ENCODE measurements around the gene BNC2.

Gene BNC2

DNA sequence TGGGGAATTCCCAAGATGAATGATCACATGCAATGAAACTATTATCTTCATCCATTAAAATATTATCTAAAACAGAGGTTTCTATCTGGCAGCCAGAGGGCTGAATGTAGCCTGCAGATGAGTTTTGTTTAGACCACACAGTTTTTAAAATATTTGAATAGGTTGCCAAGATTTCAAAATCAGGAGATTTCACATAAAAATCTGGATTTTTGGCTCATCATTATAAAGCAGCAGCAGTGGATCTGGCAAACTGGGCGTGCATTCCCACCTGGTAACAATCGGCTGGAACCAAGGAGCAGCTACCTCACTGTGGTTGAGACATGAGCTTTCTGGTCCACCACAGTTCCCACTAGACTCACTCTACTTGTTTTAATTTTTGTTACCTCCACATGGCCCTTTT is 155.1 kb downstream of the BNC2 start:
- no peak for DNase-seq (ENCODE audit: low read depth)

DNA sequence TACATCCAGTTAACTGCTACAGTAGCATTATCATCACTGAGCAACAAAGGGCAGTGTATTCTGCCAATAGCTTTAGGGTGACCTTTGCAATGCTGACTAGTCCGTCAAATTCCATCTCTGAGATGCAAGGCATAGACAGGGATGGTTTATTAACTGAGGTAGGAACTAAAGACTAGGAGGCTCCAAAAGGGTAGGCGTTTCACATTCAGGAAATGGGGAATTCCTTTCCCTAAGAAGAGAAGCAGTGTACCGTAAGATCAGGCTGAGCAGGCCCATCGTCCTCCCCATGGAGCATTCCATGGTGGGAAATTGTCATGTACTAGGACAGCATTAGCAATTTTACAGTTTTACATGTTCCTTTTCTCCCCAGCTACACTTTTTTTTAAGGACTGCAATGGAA is 157.7 kb downstream of the BNC2 start:
- no peak for DNase-seq (ENCODE audit: low read depth)

DNA sequence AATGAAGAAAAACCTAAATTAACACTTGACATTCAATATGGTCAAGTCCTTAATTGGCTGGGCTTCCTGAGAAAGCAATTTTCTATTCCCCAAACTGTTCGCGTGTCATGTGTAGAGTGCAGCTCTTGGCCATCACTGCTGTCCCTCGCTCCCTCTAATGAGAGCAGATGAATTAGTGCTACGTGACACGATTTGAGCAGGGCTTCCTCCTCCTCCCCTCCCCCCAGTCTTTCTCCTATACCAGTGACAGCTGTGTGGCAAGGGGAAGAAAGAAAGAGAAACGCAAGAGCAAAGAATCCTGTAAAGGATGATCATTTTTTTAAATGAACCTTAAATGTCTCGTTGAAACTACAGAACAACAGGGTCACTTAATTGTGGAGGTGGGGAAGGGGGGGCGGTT is 159.6 kb downstream of the BNC2 start:
- DNase-seq (ENCODE audit: low read depth): no peak

DNA sequence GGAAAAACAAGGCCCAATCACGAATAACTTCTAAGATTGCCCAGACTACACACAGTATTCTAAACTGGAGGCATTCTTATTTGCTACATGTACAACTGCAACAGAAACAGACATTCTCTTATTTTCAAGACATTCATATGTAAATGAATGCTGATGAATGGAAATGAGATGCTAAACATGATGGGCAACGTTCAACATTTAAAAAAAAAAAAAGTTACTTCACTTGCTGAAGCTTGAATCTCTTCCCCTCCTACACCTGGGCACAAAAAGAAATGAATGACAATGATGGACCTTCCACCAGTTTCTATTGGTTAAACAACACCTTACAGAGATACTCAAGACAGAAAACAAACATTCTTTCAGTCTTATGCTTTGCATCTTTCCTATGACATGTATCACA is 160.5 kb downstream of the BNC2 start:
- no peak for DNase-seq (ENCODE audit: low read depth)

DNA sequence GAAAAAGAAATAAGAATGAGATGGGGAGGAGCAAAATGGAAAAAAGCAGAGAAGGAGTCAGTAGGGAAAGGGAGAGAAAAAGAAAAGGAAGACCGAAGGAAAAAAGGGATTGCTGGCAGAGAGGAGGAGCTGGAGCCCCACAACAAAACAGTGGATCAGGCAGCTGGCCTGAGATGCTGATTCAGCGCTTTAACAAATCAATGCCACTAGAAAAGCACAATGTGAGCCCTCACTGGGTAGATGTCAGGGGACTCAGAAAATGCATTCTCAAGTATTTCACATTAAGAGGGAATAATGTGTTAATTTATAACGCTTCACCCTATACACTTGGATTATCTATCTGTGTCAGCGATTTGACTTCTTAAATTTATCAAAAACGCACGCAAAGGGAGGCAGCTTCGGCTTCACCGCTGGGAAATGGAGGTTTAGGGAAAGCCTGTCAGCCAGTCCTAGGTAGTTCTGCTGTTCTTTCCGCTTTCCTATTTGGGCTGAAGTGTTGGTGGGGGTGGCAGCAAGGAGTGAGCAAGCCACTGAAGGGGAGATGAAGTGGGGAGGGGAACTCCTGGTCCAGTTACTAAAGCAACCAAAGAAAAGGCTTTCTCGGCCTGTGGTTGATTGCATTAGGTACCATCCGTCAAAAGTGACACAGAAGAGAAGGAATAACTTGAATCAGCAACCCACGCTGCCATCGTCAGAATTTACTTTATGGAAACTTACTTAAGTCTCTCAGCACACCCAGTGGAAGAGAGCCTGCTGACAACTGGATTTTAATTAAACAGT is 161.6 kb downstream of the BNC2 start:
- DNase-seq (ENCODE audit: low read depth): no peak

DNA sequence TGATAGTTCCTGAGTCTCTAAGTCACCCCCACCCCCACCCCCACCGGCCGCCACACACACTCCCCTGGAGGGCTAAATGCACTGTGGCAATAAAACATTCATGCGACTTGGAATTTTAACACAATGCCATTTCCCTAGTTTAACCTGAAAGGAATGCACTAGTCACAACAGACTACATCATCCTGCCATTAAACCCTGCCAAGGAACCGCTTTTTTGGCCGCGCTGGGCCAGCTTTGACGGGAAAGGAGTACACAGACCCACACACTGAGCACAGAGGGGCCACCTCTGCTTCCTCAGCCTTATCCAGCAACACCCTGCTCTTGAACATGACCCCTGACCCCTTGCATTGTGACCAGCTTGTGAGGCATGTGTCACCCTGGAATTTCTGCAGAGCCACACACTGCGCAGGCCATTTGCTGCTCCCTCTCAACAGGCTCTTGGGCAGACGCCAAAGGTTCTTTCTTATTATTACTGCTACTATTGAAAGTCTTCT is 165.3 kb downstream of the BNC2 start:
- peak; percentile 97 for DNase-seq (ENCODE audit: low read depth)

DNA sequence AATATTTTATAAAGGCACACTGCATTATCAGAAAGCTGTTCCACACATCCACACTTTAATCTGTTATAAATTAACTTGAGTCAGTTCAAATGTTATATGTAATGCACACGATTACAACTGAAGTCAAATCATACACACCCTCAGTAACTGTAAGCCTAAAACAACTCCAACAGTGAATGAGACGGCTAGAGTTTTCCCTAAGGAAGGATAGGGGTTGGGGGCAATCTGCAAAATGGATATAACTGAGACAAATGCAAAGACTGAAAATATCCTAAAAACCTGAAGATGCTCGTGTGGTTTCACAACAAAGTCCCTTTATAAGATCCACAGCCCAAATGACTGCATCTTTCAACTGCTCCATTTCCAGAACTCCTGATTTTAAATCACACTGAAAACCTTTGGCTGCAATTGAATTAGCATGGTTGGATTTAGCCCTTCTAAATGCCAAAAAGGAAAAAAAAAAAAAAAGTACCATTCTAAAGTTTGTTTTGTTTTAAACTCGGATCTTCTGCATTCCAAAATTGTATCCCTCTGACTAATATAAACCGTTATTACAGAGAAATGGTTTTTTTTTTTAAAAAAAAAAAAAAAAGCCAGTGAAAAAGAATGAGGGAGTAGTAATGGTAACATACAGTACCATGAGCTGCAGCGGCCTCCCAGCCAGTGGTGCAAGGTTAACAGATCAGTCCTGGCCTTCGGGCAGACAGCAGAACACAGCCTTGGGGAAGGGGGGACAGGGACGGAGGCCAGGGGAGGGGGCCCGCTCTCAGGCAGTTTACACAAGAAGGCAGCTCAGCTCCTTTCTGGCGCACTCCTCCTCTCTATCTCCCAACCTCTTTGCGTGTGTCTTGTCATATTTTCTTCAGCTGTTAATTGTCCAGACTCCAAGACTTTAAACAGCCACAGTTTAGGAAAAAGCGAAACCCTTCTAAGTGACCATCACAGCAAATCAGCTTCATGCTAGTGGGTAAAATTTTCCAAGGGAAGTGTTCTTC is 166.1 kb downstream of the BNC2 start:
- DNase-seq (ENCODE audit: low read depth): peak; percentile 37

DNA sequence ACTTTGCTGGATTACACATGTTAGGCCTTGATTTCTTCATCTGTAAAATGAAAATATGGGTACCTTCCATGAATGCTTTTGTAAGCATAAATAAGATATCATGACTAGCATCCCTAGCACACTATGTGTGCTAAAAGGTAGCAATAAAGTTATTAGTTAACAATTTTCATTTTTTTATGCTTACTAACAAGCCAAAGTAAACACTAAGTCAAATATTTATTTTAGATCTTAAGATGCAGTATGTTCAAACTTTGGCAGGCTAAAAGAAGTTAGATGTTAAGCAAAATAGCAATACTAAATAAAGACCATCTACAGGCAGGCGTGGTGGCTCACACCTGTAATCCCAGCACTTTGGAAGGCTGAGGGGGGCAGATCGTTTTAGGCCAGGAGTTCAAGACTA is 169.1 kb downstream of the BNC2 start:
- DNase-seq (ENCODE audit: low read depth): no peak

DNA sequence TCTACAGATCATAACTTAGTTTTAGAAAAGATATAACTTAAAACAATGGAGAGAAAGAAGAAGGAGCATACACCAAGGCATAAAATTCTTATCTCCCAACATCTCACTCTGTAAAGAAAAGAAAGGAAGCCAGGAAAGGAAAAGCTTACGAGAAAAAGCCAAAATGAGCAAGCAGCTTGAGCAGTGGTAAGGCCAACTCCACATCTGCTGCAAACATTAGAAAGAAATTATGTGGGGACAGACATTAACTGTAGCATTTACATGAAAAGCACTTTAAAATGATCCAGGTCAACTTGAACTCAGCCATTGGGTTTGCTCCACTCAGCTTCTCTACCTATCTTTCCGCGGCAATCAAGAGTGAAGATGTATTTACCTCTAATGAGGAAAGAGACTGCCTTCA is 176.9 kb downstream of the BNC2 start:
- no peak for DNase-seq (ENCODE audit: low read depth)

DNA sequence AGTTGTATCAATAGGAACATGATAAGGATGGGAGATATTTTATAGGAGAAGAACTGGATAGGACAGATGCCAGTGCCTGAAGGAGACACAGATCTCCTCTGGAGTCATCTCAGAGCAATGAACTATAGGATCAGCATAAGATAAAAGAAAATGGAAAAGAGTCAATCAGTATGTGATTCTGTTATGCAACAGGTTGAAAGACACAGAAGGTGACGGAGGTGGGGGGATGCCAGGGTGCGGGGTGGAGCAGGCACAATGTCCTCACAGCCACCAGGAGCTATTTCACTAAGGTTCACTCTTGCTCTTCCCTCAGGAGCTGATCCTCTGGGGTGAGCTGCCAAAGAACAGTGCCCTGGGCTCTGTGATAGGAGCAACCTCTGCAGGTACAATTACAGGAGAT is 179.8 kb downstream of the BNC2 start:
- DNase-seq (ENCODE audit: low read depth): no peak

DNA sequence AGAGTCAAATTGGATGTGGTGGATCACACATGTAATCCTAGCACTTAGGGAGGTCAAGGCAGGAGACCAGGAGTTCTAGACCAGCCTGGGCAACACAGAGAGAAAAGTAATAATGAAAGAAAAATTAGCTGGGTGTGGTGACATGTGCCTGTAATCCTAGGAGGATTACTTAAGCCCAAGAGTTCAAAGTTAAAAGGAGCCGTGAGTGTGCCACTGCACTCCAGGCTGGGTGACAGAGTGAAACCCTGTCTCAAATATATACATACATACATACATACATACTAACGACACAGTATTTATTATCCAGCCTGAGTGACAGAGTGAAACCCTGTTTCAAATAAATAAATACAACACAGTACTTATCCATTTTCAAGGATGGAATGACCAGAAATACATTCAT is 180.3 kb downstream of the BNC2 start:
- DNase-seq (ENCODE audit: low read depth): no peak

DNA sequence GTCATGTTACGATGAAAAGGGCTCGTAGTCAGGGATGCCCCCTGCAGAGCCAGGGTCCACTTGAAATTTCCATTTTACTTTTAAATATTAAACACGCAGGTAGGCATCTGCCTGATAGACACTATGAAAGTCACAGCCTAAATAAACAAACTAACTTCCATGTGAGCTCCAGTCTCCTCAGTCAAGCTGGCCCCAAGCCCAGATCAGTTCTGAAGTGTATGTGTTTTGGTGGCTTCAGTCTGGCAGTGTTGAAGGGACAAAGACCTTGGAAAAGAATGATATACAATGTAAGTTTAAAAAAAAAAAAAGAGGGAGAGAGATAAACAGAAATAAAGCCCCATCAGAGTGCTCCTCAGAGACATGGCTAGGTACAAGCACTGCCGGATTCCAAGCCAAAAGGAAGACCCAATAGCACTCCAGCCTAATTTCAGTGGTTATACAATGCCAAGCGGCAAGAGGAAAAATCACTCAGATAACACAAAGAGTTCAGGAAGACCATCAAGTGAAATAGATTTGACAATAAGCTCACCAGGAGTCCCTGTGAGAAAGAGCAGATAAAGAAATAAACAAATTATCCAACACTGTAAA is 181.0 kb downstream of the BNC2 start:
- DNase-seq (ENCODE audit: low read depth): no peak

DNA sequence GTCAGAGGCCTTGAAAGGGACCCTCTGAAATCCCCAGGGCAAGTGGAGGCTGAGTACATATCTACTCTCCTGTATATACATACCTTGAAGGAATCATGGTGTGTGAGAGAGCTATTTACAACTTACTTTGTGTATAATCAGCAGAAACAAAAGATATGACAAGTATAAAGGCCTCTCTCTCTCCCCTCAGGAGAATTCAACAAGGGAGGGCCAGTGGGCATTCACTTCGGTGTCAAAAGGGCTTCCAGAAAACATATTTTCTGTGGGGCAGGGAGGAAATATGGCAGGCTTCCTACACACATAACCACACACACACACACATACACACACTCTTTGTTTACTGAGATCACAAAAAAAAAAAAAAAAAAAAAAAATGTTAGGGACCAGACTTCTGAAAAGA is 181.7 kb downstream of the BNC2 start:
- DNase-seq (ENCODE audit: low read depth): no peak

DNA sequence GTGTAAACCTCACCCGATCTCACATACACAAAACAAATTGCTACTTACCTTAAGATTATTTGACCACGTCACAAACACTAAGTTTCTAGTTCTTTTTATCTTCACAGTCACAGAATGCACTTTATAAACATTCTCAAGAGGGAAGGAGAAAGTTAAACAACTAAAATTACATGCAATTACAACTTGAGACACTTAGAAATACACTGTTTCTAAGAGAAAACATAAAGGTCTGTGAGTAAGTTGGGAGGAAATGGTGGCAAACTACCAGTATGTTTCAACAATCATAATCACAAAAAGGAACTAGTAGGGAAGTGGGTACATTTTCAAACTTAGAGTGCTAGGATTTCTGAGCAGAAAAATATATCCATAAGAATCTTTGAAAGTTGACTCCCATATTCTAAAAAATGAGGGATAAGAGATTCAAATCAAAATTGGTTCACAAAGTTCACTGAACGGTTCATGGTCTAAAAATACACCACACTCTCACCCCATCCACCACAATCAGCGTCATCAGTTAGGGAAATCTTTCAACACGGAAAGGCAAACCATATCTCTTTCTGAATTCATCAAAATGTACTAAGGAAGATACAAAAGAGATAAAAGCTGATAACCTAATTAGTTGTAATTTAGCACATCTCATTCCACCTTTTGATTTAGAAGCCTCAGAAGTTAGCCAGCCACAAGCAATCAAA is 182.6 kb downstream of the BNC2 start:
- no peak for DNase-seq (ENCODE audit: low read depth)

DNA sequence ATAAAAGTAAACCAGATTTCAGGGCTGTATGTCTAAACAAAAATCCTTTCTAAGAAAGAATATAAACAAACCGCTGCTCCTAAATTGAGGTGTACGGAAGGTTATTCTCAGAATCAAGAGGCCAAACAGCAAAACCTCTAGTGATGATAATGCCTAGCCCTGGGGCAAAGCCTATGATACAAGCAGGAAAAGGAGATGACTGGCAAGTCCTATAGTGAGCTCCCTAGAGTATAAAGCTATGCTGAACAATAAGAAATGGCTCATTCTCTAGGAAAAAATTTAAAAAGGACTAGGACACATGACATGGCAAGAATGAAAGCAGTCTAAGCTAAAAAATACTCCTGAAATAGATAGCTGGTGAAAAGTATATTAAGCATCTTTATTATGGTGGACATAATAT is 187.1 kb downstream of the BNC2 start:
- no peak for DNase-seq (ENCODE audit: low read depth)

DNA sequence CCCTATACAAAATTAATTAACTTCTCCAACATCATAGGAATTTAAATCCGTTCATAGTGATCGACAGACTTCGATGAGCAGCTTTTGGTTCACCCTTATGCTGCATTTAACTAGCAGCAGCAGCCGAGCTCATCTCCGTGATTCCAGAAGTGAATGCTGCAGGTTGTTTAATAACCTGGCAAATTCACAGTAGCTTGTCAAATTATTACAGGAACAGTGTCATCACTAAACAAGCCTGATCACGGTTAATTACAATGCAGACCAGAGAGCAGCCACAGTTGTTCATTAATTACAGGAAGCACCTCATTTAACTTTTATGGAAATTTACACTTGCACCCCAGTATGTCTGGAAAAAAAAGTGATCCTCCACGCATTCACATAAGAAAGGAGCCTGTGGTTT is 188.2 kb downstream of the BNC2 start:
- DNase-seq (ENCODE audit: low read depth): no peak

DNA sequence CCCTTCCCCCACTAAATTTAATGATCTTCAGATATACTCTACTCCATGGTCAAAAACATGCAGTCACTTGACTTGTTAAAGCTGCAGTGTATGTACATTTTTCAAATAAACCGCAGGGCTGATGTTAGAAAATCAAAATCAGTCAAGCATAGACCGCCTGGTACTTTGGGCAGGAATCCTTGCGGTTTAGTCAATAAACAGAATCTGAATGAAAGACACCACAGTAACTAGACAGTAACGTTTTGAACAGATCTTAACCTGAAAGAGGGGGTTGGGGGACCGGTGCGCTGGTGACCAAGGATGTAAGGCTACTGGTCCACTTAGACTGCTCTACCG is 188.8 kb downstream of the BNC2 start:
- DNase-seq (ENCODE audit: low read depth): no peak

DNA sequence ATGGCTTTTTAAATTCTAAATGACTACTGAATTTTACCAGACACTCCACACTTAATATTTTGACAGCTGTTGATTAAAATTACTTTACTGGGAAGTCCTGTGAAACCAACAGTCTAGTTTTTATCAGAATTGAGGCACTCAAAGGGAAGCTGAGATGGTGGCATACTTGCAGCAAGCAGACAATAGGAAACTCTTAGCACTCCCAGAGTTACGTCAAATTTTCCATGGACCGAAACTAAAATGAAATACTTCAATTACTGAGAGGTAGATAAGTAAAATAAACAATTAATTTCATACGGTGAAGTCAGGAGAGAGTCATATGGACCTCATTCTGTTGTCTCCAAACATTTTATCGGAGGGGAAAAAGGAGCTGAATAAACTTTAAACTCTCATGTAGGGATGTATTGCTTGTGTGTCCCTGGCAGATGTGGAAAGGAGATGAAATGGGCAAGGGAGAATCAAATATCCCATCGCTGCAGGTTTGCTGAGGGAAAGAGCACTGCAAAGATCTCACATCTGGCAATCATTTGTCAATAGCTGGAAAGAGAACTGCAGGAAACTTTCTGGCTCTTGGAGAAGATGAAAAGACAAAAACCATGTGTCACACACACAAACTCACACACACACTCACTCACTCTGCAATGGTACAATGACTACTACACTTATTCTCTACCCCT is 189.4 kb downstream of the BNC2 start:
- DNase-seq (ENCODE audit: low read depth): no peak

DNA sequence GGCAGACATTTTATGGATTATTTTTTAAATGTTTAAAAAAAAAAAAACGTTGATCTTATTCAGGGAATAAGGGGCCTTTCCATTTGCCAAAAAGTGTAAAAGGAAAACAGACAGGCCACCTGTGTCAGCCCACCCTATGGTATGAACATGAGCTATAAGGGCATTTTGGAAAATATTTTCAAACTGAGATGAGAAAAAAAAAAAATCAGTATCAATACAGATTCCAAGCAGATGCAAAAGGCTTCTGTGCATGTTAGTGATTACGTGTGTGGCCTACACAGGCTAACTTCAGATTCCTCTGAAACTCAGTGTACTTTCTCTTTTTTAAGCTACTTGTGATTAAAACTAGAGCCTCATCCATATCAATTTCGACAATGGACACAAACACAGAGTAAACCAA is 189.9 kb downstream of the BNC2 start:
- no peak for DNase-seq (ENCODE audit: low read depth)

DNA sequence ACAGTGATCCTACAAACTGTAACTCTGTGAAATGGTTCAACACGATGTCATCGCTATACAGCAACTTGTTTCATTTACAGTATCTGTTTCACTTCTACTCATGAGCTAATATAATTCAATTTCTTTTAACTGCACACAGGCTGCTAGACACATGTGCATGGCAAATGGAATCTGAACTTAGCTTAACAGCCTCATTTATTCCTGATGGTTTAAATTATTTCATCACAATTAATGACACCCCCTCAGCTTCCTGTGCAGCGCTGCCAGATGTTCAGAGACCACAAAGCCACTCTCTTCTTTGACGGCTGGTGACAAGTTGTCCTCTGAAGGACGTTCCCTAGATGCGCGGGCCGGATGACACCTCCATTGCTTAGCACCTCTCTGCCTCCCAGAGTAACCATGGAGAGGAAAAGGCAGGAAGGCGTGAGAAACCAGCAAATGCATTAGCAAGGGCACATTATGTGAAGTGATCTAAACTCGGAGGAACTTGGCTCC is 191.1 kb downstream of the BNC2 start:
- DNase-seq (ENCODE audit: low read depth): no peak

DNA sequence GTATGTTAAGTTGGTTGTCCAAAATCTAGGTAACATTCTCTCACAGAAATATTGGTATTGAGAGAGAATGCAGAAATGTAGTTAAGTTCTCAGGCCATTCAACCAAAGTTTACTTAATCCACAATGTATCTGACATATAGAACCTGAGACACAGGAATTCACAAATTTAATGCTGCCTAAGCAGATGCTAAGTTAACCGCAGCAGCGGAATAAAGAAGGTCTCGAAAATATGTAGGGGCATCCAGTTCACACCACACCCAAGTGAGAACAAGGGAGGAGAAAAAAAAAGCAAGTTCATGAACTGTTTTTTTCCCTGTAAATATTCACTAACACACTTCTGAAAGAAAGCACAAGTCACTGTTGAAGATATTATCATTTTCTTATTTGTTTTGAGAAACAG is 194.0 kb downstream of the BNC2 start:
- no peak for DNase-seq (ENCODE audit: low read depth)

DNA sequence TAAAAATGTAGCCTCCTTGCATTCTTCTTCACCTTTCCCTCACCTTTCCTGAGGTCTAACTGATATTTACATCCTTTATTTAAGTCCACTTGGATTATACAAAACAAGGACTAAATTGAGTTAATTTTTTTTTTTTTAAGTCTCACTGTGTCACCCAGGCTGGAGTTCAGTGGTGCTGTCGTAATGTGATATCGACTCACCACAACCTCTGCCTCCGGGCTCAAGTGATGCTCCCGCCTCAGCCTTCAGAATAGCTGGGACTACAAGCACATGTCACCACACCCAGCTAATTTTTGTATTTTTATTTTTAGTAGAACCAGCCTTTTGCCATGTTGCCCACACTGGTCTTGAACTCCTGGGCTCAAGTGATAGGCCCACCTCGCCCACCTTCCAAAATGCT is 195.3 kb downstream of the BNC2 start:
- no peak for DNase-seq (ENCODE audit: low read depth)

All from HS-5 (cell line).